Mesenchymal stem cell (in vitro differentiated cells and primary cell): ENCODE data around the gene GPR15.

Experiments
- DNase-seq: peaks from one replicate; pipeline ENCODE4 v3.0.0-alpha.2; 2013
- H2AFZ ChIP-seq: one replicate; pipeline ENCODE4 v1.6.1; 2013; ENCODE audit warnings: low read depth, mild to moderate bottlenecking, control low read depth, inconsistent platforms, low read length, moderate library complexity
- H2AK5ac ChIP-seq: 2 replicates; pipeline ENCODE4 v1.6.1; 2013; ENCODE audit warnings: low read length, moderate library complexity, mild to moderate bottlenecking, inconsistent platforms; ENCODE audit not compliant: severe bottlenecking
- H2BK120ac ChIP-seq: one replicate; pipeline ENCODE4 v1.6.1; 2013; ENCODE audit warnings: low read depth, mild to moderate bottlenecking, inconsistent platforms, low read length, moderate library complexity
- H2BK12ac ChIP-seq, 2 experiments: one replicate each; pipeline ENCODE4 v1.6.1; 2013; ENCODE audit warnings: inconsistent platforms in 2 of 2, low read length in 2 of 2, mild to moderate bottlenecking in 2 of 2, moderate library complexity in 2 of 2, control low read depth in 1 of 2
- H2BK15ac ChIP-seq: one replicate; pipeline ENCODE4 v1.6.1; 2013; ENCODE audit warnings: mild to moderate bottlenecking, low read depth, inconsistent platforms; ENCODE audit not compliant: poor library complexity, severe bottlenecking
- H2BK5ac ChIP-seq: 2 replicates; pipeline ENCODE4 v1.6.1; 2013; ENCODE audit warnings: low read depth, mild to moderate bottlenecking, low read length, control low read depth, inconsistent platforms; ENCODE audit not compliant: poor library complexity, severe bottlenecking
- H3K14ac ChIP-seq, 2 experiments: one replicate each; pipeline ENCODE4 v1.6.1; 2013; ENCODE audit warnings: inconsistent platforms in 2 of 2, low read length in 2 of 2, control low read depth in 1 of 2, mild to moderate bottlenecking in 1 of 2, moderate library complexity in 1 of 2
- H3K18ac ChIP-seq, 2 experiments: one replicate each; pipeline ENCODE4 v1.6.1; 2013; ENCODE audit warnings: inconsistent platforms in 2 of 2, low read length in 2 of 2, control low read depth in 1 of 2, low read depth in 1 of 2, mild to moderate bottlenecking in 1 of 2
- H3K23ac ChIP-seq, 2 experiments: one replicate each; pipeline ENCODE4 v1.6.1; 2013; ENCODE audit warnings: inconsistent platforms in 2 of 2, low read length in 2 of 2, mild to moderate bottlenecking in 2 of 2, moderate library complexity in 2 of 2, control low read depth in 1 of 2
- H3K27ac ChIP-seq: 2 replicates; pipeline ENCODE4 v1.5.1; 2013; ENCODE audit warnings: mild to moderate bottlenecking, moderate library complexity, low read length, control low read depth, inconsistent platforms; ENCODE audit not compliant: poor library complexity, severe bottlenecking
- H3K27me3 ChIP-seq, 2 experiments: 2 replicates each; pipeline versions ENCODE4 v1.6.1 to v1.7.0; 2013; ENCODE audit warnings: low read length in 2 of 2, mild to moderate bottlenecking in 2 of 2, moderate library complexity in 2 of 2, control low read depth in 1 of 2, inconsistent platforms in 1 of 2; ENCODE audit not compliant: control insufficient read depth in 1 of 2, insufficient read depth in 1 of 2
- H3K36me3 ChIP-seq, 2 experiments: 2 replicates each; pipeline versions ENCODE4 v1.6.1 to v1.7.0; 2013; ENCODE audit warnings: low read length in 2 of 2, control low read depth in 1 of 2, inconsistent platforms in 1 of 2, low read depth in 1 of 2, mild to moderate bottlenecking in 1 of 2; ENCODE audit not compliant: insufficient read depth in 2 of 2, control insufficient read depth in 1 of 2
- H3K4ac ChIP-seq, 2 experiments: one replicate each; pipeline ENCODE4 v1.6.1; 2013; ENCODE audit warnings: inconsistent platforms in 2 of 2, low read length in 2 of 2, mild to moderate bottlenecking in 2 of 2, moderate library complexity in 2 of 2, control low read depth in 1 of 2, low read depth in 1 of 2
- H3K4me1 ChIP-seq: 2 replicates; pipeline ENCODE4 v1.6.1; 2013; ENCODE audit warnings: low read depth, low read length, control low read depth; ENCODE audit not compliant: control insufficient read depth, insufficient read depth
- H3K4me2 ChIP-seq: 2 replicates; pipeline ENCODE4 v1.6.1; 2013; ENCODE audit warnings: low read length, mild to moderate bottlenecking, inconsistent platforms; ENCODE audit not compliant: poor library complexity, severe bottlenecking
- H3K4me3 ChIP-seq, 2 experiments: 2 replicates each; pipeline versions ENCODE4 v1.5.1 to v1.7.0; 2013; ENCODE audit warnings: low read length in 2 of 2, mild to moderate bottlenecking in 2 of 2, control low read depth in 1 of 2, low read depth in 1 of 2; ENCODE audit not compliant: insufficient read depth in 1 of 2
- H3K79me1 ChIP-seq: replicated peaks from 2 replicates; pipeline ENCODE4 v1.6.1; 2013; ENCODE audit warnings: mild to moderate bottlenecking, control low read depth, low read length, inconsistent platforms; ENCODE audit not compliant: poor library complexity, severe bottlenecking
- H3K9ac ChIP-seq: 2 replicates; pipeline ENCODE4 v1.7.0; 2013; ENCODE audit warnings: mild to moderate bottlenecking, low read length, moderate library complexity
- H3K9me3 ChIP-seq: 2 replicates; pipeline ENCODE4 v1.7.0; 2013; ENCODE audit warnings: mild to moderate bottlenecking, low read length; ENCODE audit not compliant: control insufficient read depth
- H4K8ac ChIP-seq: one replicate; pipeline ENCODE4 v1.6.1; 2013; ENCODE audit warnings: inconsistent platforms, mild to moderate bottlenecking, low read length, moderate library complexity
- H4K91ac ChIP-seq: one replicate; pipeline ENCODE4 v1.6.1; 2013; ENCODE audit warnings: mild to moderate bottlenecking, low read length, inconsistent platforms
- WGBS: methylation state at CpG from one replicate; pipeline ENCODE4 v1.1.7; 2013; ENCODE audit warnings: mixed read lengths; 5-methylcytosine and 5-hydroxymethylcytosine counted together

GPR15 gene

GRCh38 chr3:98550833-98551232, 19.1 kb downstream of the GPR15 start:
- Histone ChIP-seq H3K4me3 (no peak overlapping the region), H2AK5ac (no peak overlapping the region), H3K4me2 (no peak overlapping the region), H3K9me3 (no peaks in the 10 kb centered on the region), H3K4ac (no peak overlapping the region), H3K23ac (no peak overlapping the region), H3K27me3 (peaks cover 6 to 21% of the 10 kb centered on the region in 2 experiments), H3K14ac (no peak overlapping the region), H3K4me1 (no peaks in the 10 kb centered on the region), H3K27ac (no peak overlapping the region), H4K91ac (no peak overlapping the region), H2BK15ac (no peak overlapping the region), H3K36me3 (no peaks in the 10 kb centered on the region), H2BK12ac (no peak overlapping the region), H2AFZ (no peak overlapping the region), H3K9ac (no peak overlapping the region), H2BK5ac (no peak overlapping the region), H3K79me1 (no peaks in the 10 kb centered on the region), H4K8ac (no peak overlapping the region), H3K18ac (no peak overlapping the region), H2BK120ac (no peak overlapping the region)
- 91% methylated on average over 3 of the region's 3 CpGs for WGBS
- no peak for DNase-seq

GRCh38 chr3:98551236-98551635, 19.5 kb downstream of the GPR15 start:
- no peak overlapping the region for H4K91ac ChIP-seq
- no peak overlapping the region for H2BK15ac ChIP-seq
- H2AK5ac ChIP-seq = no peak overlapping the region
- no peak overlapping the region for H2AFZ ChIP-seq
- peaks cover 9 to 21% of the 10 kb centered on the region in 2 experiments for H3K27me3 ChIP-seq
- no peak overlapping the region for H2BK12ac ChIP-seq
- no peak overlapping the region for H3K4me2 ChIP-seq
- H3K23ac ChIP-seq = no peak overlapping the region
- H3K4me3 ChIP-seq = no peak overlapping the region
- no peaks in the 10 kb centered on the region for H3K79me1 ChIP-seq
- H3K4ac ChIP-seq = no peak overlapping the region
- H3K27ac ChIP-seq = no peak overlapping the region
- no peak overlapping the region for H3K14ac ChIP-seq
- H4K8ac ChIP-seq = no peak overlapping the region
- no peaks in the 10 kb centered on the region for H3K36me3 ChIP-seq
- H3K4me1 ChIP-seq = no peaks in the 10 kb centered on the region
- no peak overlapping the region for H2BK120ac ChIP-seq
- no peak overlapping the region for H3K18ac ChIP-seq
- H2BK5ac ChIP-seq = no peak overlapping the region
- H3K9me3 ChIP-seq = no peaks in the 10 kb centered on the region
- no peak for DNase-seq
- WGBS = 89% methylated on average over 2 of the region's 2 CpGs
- no peak overlapping the region for H3K9ac ChIP-seq

DNA sequence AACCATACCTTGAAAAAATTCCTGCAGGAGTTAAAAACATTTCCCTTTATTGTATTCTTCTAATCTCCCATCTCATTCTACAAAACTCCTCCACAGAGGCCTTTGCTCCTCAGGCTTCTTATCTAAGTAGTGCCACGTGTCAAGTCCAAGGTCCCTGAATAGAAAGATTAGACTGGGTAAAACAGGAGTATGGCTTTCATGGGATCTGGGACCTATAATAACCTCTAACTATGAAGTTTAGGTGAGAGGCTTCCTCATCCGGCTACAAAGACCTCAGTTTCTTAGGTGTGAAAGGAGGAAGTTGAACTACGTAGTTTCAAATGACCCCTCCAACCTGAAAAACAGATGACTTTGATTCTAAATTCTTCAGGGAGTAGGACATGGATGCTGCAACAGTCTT, 20.0 kb downstream of the GPR15 start:
- H3K9me3 ChIP-seq = no peaks in the 10 kb centered on the region
- H3K79me1 ChIP-seq = no peaks in the 10 kb centered on the region
- H3K4me3 ChIP-seq = no peak overlapping the region
- no peak overlapping the region for H3K27ac ChIP-seq
- H3K14ac ChIP-seq = no peak overlapping the region
- no peak overlapping the region for H2BK5ac ChIP-seq
- no peak overlapping the region for H2AK5ac ChIP-seq
- H2BK12ac ChIP-seq = no peak overlapping the region
- no peak overlapping the region for H2AFZ ChIP-seq
- H2BK15ac ChIP-seq = no peak overlapping the region
- H4K8ac ChIP-seq = no peak overlapping the region
- no peak overlapping the region for H3K9ac ChIP-seq
- H3K23ac ChIP-seq = no peak overlapping the region
- no peak overlapping the region for H3K4ac ChIP-seq
- no peak overlapping the region for H2BK120ac ChIP-seq
- H3K36me3 ChIP-seq = no peaks in the 10 kb centered on the region
- peaks cover 10 to 26% of the 10 kb centered on the region in 2 experiments for H3K27me3 ChIP-seq
- no peak overlapping the region for H3K18ac ChIP-seq
- WGBS = 80% methylated on average over 1 of the region's 3 CpGs
- H4K91ac ChIP-seq = no peak overlapping the region
- H3K4me1 ChIP-seq = no peaks in the 10 kb centered on the region
- DNase-seq = no peak
- no peak overlapping the region for H3K4me2 ChIP-seq

- no peak overlapping the region for H3K18ac ChIP-seq
- no peak overlapping the region for H3K4ac ChIP-seq
- no peak overlapping the region for H3K9ac ChIP-seq
- no peaks in the 10 kb centered on the region for H3K36me3 ChIP-seq
- no peak overlapping the region for H4K8ac ChIP-seq
- H3K23ac ChIP-seq = no peak overlapping the region
- 74% methylated on average over 2 of the region's 4 CpGs for WGBS
- no peak overlapping the region for H3K4me3 ChIP-seq
- H3K27ac ChIP-seq = no peak overlapping the region
- H2AK5ac ChIP-seq = no peak overlapping the region
- H4K91ac ChIP-seq = no peak overlapping the region
- H2BK5ac ChIP-seq = no peak overlapping the region
- H2BK12ac ChIP-seq = no peak overlapping the region
- H3K27me3 ChIP-seq = peaks cover 10 to 32% of the 10 kb centered on the region in 2 experiments
- no peaks in the 10 kb centered on the region for H3K9me3 ChIP-seq
- H2AFZ ChIP-seq = no peak overlapping the region
- H2BK15ac ChIP-seq = no peak overlapping the region
- no peaks in the 10 kb centered on the region for H3K79me1 ChIP-seq
- no peaks in the 10 kb centered on the region for H3K4me1 ChIP-seq
- DNase-seq = no peak
- H3K4me2 ChIP-seq = no peak overlapping the region
- H2BK120ac ChIP-seq = no peak overlapping the region
- H3K14ac ChIP-seq = no peak overlapping the region
These were observed 20.6 kb downstream of the GPR15 start for GRCh38 chr3:98552232-98553020.
